Naive thymus-derived CD8-positive, alpha-beta T cell (primary cell): ENCODE measurements around the gene CEP63. TPM values are rescaled to one million over a fixed set of nuclear protein-coding genes. Genes with fewer than 3 reads are reported as not detected.
A peak's percentile ranks its signal among the peaks of the same experiment; 100 is the strongest.

ENCODE experiments used
- ATAC-seq, 2 donors: fragments of 150-1000 bp; cut with Tn5 transposase in 1 of 2; sonication (Bioruptor Pico), chemical (Tn5 transposase) in 1 of 2; 1 replicate in 1 of 2; 2 replicates in 1 of 2; pipeline ENCODE4 v1.10.0; 2021; ENCODE audit warnings: mild to moderate bottlenecking in 2 of 2, moderate library complexity in 2 of 2
- POLR2A ChIA-PET: fragments of 350-600 bp; sonication (Branson Sonifier 250); formaldehyde crosslinking; loops from one replicate; lab custom pipeline; 2021; ENCODE audit warnings: antibody characterized with exemption; lab: Charles Lee
- DNase-seq, 10 donors: peaks; one replicate each; pipeline versions ENCODE4 v3.0.0 to v3.0.0-alpha.2; 2020 to 2022
- H3K27ac Mint-ChIP-seq, 10 donors: one replicate each; pipeline ENCODE4 v1.8.0; 2020 to 2022; ENCODE audit warnings: mild to moderate bottlenecking in 10 of 10, mixed read lengths in 10 of 10, moderate library complexity in 4 of 10, inconsistent platforms in 1 of 10
- H3K27me3 Mint-ChIP-seq, 5 donors: one replicate each; pipeline ENCODE4 v1.8.0; 2021 to 2022; ENCODE audit warnings: mixed read lengths in 5 of 5
- H3K36me3 Mint-ChIP-seq, 3 donors: one replicate each; pipeline ENCODE4 v1.8.0; 2020 to 2022; ENCODE audit warnings: mixed read lengths in 3 of 3, mild to moderate bottlenecking in 2 of 3, inconsistent platforms in 1 of 3
- H3K4me1 Mint-ChIP-seq, 4 donors: one replicate each; pipeline ENCODE4 v1.8.0; 2021 to 2022; ENCODE audit warnings: mixed read lengths in 4 of 4
- H3K4me3 Mint-ChIP-seq, 10 donors: one replicate each; pipeline ENCODE4 v1.8.0; 2020 to 2022; ENCODE audit warnings: mild to moderate bottlenecking in 10 of 10, mixed read lengths in 10 of 10, moderate library complexity in 6 of 10, inconsistent platforms in 1 of 10
- H3K9me3 Mint-ChIP-seq, 9 donors: one replicate each; pipeline ENCODE4 v1.8.0; 2020 to 2022; ENCODE audit warnings: mixed read lengths in 9 of 9, mild to moderate bottlenecking in 3 of 9, inconsistent platforms in 1 of 9, moderate library complexity in 1 of 9
- polyA plus RNA-seq, 3 donors: library from polyadenylated mRNA; unstranded; fragments of 300-500 nt; fragmentation: Illumina TruSeq; gene quantifications; one replicate each; pipeline ENCODE4 v1.2.3, GENCODE V29; 2021
- total RNA-seq, 8 experiments: library from RNA in 2 of 8; stranded (reverse) in 2 of 8; gene quantifications; one replicate each; pipeline ENCODE4 v1.2.3 and lab custom pipeline; 2021 to 2026

Gene CEP63
- total RNA-seq (10 to 100 TPM; 33.0 to 40.1 TPM), polyA plus RNA-seq (10 to 100 TPM; 16.2 to 32.2 (median 26.0) TPM), total RNA-seq (lab: John Stamatoyannopoulos, UW) (8.4 to 24.5 (median 14.0) reads per million in 6 experiments)

- Mint-ChIP-seq H3K36me3 (peaks cover 0 to 23% (median 0%) of the 10 kb centered on the region in 3 donors), H3K4me3 (peak within 1 kb of the TSS; percentile 96 to 100 (median 100)), H3K27me3 (no peaks in the 10 kb centered on the region), H3K9me3 (no peaks in the 10 kb centered on the region), H3K4me1 (peaks cover 23 to 75% (median 67%) of the 10 kb centered on the region in 4 donors), H3K27ac (peak within 1 kb of the TSS; percentile 99 to 100 (median 99))
- DNase-seq (peak; percentile 70 to 99 (median 93)), ATAC-seq (peak; percentile 80 to 85)
- POLR2A ChIA-PET = interaction anchor here (1.1 to 3.1 kb wide), 6 partner anchors 9 to 912 kb away, joined by 3 to 25 read pairs (median 4); partner anchors contain the start of genes CDV3, RYK and TOPBP1
Measured at GRCh38 chr3:134485718-134486576, at the start of gene CEP63, which contains the start of gene ANAPC13. Gene CEP63, plus strand, starts transcription at chr3:134486057. Its CDS starts 9,264 bp downstream, at chr3:134495321. Gene ANAPC13, minus strand, starts transcription at chr3:134485985. Its CDS starts 3,081 bp downstream, at chr3:134482904.

DNA sequence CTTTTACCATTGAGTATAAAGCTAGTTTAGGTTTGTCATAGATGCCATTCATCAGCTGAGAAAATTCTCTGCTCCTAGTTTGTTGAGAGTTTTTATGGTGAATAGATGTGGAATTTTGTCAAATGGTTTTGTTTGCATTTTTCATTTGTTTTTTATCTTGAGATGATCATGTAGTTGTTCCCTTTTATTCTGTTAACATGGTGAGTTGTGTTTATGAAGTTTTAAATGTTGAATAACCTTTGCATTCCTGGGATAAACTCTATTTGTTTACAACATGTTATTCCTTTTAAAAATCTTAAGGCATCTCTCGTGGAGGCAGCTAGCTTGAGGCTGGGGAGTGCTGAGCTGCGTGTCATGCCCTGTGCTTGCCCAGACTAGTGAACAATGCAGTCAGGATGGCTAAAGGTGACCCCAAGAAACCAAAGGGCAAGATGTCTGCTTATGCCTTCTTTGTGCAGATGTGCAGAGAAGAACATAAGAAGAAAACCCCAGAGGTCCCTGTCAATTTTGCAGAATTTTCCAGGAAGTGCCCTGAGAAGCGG, 48.6 kb upstream of the CEP63 start:
- H3K27me3 Mint-ChIP-seq = peaks cover 13 to 42% (median 23%) of the 10 kb centered on the region in 5 donors
- ATAC-seq (no peak), DNase-seq (no peak)
- H3K9me3 Mint-ChIP-seq = peaks cover 0 to 2% (median 0%) of the 10 kb centered on the region in 9 donors
- no peaks in the 10 kb centered on the region for H3K36me3 Mint-ChIP-seq
- POLR2A ChIA-PET = no interaction called here
- no peaks in the 10 kb centered on the region for H3K4me1 Mint-ChIP-seq
- H3K27ac Mint-ChIP-seq = no peak overlapping the region
- H3K4me3 Mint-ChIP-seq = no peak overlapping the region

- ATAC-seq (no peak), DNase-seq (no peak)
- Mint-ChIP-seq H3K4me3 (no peak overlapping the region), H3K27ac (no peak overlapping the region), H3K27me3 (peaks cover 17 to 51% (median 23%) of the 10 kb centered on the region in 5 donors), H3K36me3 (peaks cover 0 to 18% (median 11%) of the 10 kb centered on the region in 3 donors), H3K9me3 (peaks cover 6 to 20% (median 15%) of the 10 kb centered on the region in 9 donors), H3K4me1 (no peaks in the 10 kb centered on the region)
- POLR2A ChIA-PET = no interaction called here
Measured at GRCh38 chr3:134441321-134441720, 44.5 kb upstream of the CEP63 start.

- ATAC-seq = no peak
- Mint-ChIP-seq H3K4me1 (no peaks in the 10 kb centered on the region), H3K36me3 (peaks cover 0 to 18% (median 11%) of the 10 kb centered on the region in 3 donors), H3K27ac (no peak overlapping the region), H3K9me3 (peaks cover 6 to 22% (median 15%) of the 10 kb centered on the region in 9 donors), H3K4me3 (no peak overlapping the region), H3K27me3 (peaks cover 17 to 56% (median 25%) of the 10 kb centered on the region in 5 donors)
- DNase-seq = no peak
- POLR2A ChIA-PET = no interaction called here
Measured at GRCh38 chr3:134441821-134442220, 44.0 kb upstream of the CEP63 start.

GRCh38 chr3:134445095-134445494, 40.8 kb upstream of the CEP63 start:
- ATAC-seq (no peak), DNase-seq (no peak)
- Mint-ChIP-seq H3K4me3 (no peak overlapping the region), H3K36me3 (peaks cover 0 to 22% (median 11%) of the 10 kb centered on the region in 3 donors), H3K27me3 (peaks cover 18 to 61% (median 36%) of the 10 kb centered on the region in 5 donors), H3K4me1 (no peaks in the 10 kb centered on the region), H3K9me3 (peaks cover 6 to 25% (median 16%) of the 10 kb centered on the region in 9 donors), H3K27ac (no peak overlapping the region)
- POLR2A ChIA-PET = no interaction called here

DNA sequence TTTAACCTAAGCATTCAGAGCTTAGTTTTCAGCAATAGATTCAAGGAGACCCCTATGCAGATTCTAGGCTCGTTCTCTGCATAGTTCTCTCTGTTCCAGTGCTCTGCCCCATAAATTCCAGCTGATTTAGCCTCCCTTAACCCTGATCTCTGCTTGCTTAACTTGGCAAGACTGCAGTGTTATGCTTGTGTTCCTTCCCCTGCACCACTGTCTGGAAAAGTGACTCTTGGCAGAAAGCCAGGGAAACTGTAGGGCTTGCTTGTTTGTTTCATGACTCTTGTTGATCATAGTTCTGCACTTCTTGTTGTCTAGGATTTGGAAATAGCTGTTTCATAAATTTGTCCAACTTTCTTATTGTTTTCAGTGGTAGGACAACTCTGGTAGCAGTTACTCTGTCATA, 40.2 kb upstream of the CEP63 start:
- H3K27me3 Mint-ChIP-seq = peaks cover 18 to 56% (median 32%) of the 10 kb centered on the region in 5 donors
- H3K4me1 Mint-ChIP-seq = no peaks in the 10 kb centered on the region
- ATAC-seq = no peak
- no peak for DNase-seq
- H3K27ac Mint-ChIP-seq = no peak overlapping the region
- no peak overlapping the region for H3K4me3 Mint-ChIP-seq
- peaks cover 0 to 22% (median 11%) of the 10 kb centered on the region in 3 donors for H3K36me3 Mint-ChIP-seq
- POLR2A ChIA-PET = no interaction called here
- H3K9me3 Mint-ChIP-seq = peaks cover 6 to 25% (median 16%) of the 10 kb centered on the region in 9 donors

GRCh38 chr3:134446800-134447199, 39.1 kb upstream of the CEP63 start:
- peaks cover 0 to 2% (median 0%) of the 10 kb centered on the region in 4 donors for H3K4me1 Mint-ChIP-seq
- peaks cover 6 to 25% (median 16%) of the 10 kb centered on the region in 9 donors for H3K9me3 Mint-ChIP-seq
- POLR2A ChIA-PET = no interaction called here
- ATAC-seq (no peak), DNase-seq (no peak)
- peaks cover 0 to 22% (median 11%) of the 10 kb centered on the region in 3 donors for H3K36me3 Mint-ChIP-seq
- no peak overlapping the region for H3K4me3 Mint-ChIP-seq
- peaks cover 18 to 45% (median 24%) of the 10 kb centered on the region in 5 donors for H3K27me3 Mint-ChIP-seq
- H3K27ac Mint-ChIP-seq = no peak overlapping the region

DNA sequence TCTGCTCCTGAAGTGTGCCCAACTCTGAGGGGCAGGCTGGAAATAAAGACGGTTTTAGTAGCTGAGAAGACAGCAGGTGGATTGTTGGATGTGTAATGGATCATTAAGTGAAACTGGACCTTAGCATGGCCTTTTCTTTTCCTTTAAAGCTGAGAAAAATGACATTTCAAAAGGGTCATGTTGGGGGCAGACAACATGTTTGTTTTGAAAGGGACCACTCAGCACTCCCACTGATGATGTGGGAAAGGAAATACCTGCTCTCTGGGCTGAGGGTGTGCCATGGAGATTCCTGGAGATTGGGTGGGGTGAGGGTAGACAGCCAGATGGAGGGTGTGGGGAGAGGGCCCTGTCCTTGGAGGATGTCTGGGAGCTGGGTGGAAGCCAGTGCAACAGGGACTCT, 38.5 kb upstream of the CEP63 start:
- peaks cover 6 to 25% (median 16%) of the 10 kb centered on the region in 9 donors for H3K9me3 Mint-ChIP-seq
- POLR2A ChIA-PET = no interaction called here
- H3K27me3 Mint-ChIP-seq = peaks cover 18 to 45% (median 24%) of the 10 kb centered on the region in 5 donors
- DNase-seq (no peak), ATAC-seq (no peak)
- H3K4me3 Mint-ChIP-seq = no peak overlapping the region
- H3K36me3 Mint-ChIP-seq = peaks cover 0 to 22% (median 11%) of the 10 kb centered on the region in 3 donors
- H3K27ac Mint-ChIP-seq = no peak overlapping the region
- peaks cover 0 to 2% (median 0%) of the 10 kb centered on the region in 4 donors for H3K4me1 Mint-ChIP-seq

DNA sequence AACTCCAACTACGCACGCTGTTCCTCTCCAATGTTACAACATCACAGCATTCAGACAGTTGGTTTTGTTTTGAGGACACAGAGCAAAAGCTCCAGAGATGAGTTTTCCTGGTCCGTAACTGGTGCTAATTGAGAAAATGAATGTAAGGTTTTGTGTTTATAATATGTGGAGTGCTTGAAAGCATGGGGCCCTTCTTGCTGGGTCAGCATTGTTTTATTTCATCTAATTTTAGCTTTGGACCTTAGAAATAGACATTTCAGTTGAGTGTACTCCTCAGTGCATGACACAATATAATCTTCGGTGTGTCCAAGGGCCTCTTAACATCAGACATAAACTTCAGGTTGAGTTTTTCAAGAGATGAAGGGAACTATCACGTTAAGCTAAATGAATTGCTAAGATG, 37.2 kb upstream of the CEP63 start:
- POLR2A ChIA-PET = no interaction called here

GRCh38 chr3:134449277-134449676, 36.6 kb upstream of the CEP63 start:
- H3K36me3 Mint-ChIP-seq = peaks cover 0 to 22% (median 11%) of the 10 kb centered on the region in 3 donors
- no peak overlapping the region for H3K27ac Mint-ChIP-seq
- H3K9me3 Mint-ChIP-seq = peaks cover 6 to 25% (median 16%) of the 10 kb centered on the region in 9 donors
- POLR2A ChIA-PET = no interaction called here
- H3K4me3 Mint-ChIP-seq = no peak overlapping the region
- ATAC-seq (no peak), DNase-seq (no peak)
- H3K4me1 Mint-ChIP-seq = peaks cover 0 to 2% (median 0%) of the 10 kb centered on the region in 4 donors
- H3K27me3 Mint-ChIP-seq = peaks cover 18 to 45% (median 23%) of the 10 kb centered on the region in 5 donors

More for the DNA sequence above, 37.2 kb upstream of the CEP63 start:
- H3K36me3 Mint-ChIP-seq = peaks cover 0 to 22% (median 11%) of the 10 kb centered on the region in 3 donors
- H3K4me3 Mint-ChIP-seq = no peak overlapping the region
- H3K27ac Mint-ChIP-seq = no peak overlapping the region
- peaks cover 6 to 25% (median 16%) of the 10 kb centered on the region in 9 donors for H3K9me3 Mint-ChIP-seq
- H3K27me3 Mint-ChIP-seq = peaks cover 18 to 45% (median 23%) of the 10 kb centered on the region in 5 donors
- H3K4me1 Mint-ChIP-seq = peaks cover 0 to 2% (median 0%) of the 10 kb centered on the region in 4 donors
- DNase-seq = no peak
- no peak for ATAC-seq

GRCh38 chr3:134449951-134450350, 35.9 kb upstream of the CEP63 start:
- peaks cover 13 to 40% (median 22%) of the 10 kb centered on the region in 5 donors for H3K27me3 Mint-ChIP-seq
- H3K4me3 Mint-ChIP-seq = no peak overlapping the region
- H3K27ac Mint-ChIP-seq = no peak overlapping the region
- peaks cover 0 to 2% (median 0%) of the 10 kb centered on the region in 4 donors for H3K4me1 Mint-ChIP-seq
- H3K9me3 Mint-ChIP-seq = peaks cover 1 to 20% (median 10%) of the 10 kb centered on the region in 9 donors
- DNase-seq = no peak
- H3K36me3 Mint-ChIP-seq = peaks cover 0 to 16% (median 8%) of the 10 kb centered on the region in 3 donors
- no peak for ATAC-seq
- POLR2A ChIA-PET = no interaction called here

- POLR2A ChIA-PET = no interaction called here
- Mint-ChIP-seq H3K4me3 (no peak overlapping the region), H3K27me3 (peaks cover 6 to 19% (median 15%) of the 10 kb centered on the region in 5 donors), H3K36me3 (no peaks in the 10 kb centered on the region), H3K9me3 (no peaks in the 10 kb centered on the region), H3K27ac (no peak overlapping the region), H3K4me1 (peaks cover 0 to 2% (median 0%) of the 10 kb centered on the region in 4 donors)
- ATAC-seq = no peak
- DNase-seq = no peak
Measured at GRCh38 chr3:134453631-134454030, 32.2 kb upstream of the CEP63 start.
